BJ (cell line): ENCODE data around the gene LRBA. TPM values are rescaled to one million over a fixed set of nuclear protein-coding genes. Genes with fewer than 3 reads are reported as not detected.

ENCODE experiments used
- CTCF ChIA-PET: fragments of 350-600 bp; formaldehyde crosslinking; extraction: SDS; loops from one replicate; lab custom pipeline; 2021; ENCODE audit warnings: antibody characterized with exemption, inconsistent platforms; lab: Yijun Ruan, JAX
- POLR2A ChIA-PET: fragments of 300-600 bp; sonication (Branson Sonifier 250); formaldehyde crosslinking; extraction: SDS; loops from one replicate; lab custom pipeline; 2021; ENCODE audit warnings: antibody characterized with exemption; lab: Charles Lee
- DNase-seq: peaks from one replicate; pipeline ENCODE4 v3.0.0-alpha.2; 2011; ENCODE audit warnings: low read depth
- H3K27me3 ChIP-seq: 2 replicates; pipeline ENCODE4 v1.6.0; 2011; ENCODE audit warnings: low read length; ENCODE audit not compliant: control insufficient read depth, insufficient read depth
- H3K36me3 ChIP-seq: 2 replicates; pipeline ENCODE4 v1.5.1; 2011; ENCODE audit warnings: low read length; ENCODE audit not compliant: control insufficient read depth, insufficient read depth
- H3K4me3 ChIP-seq: 2 replicates; pipeline ENCODE4 v1.5.1; 2011; ENCODE audit warnings: low read depth, mild to moderate bottlenecking, control low read depth, low read length
- CTCF ChIP-seq: IDR thresholded peaks from 2 replicates; pipeline ENCODE4 v1.5.1; 2011; ENCODE audit warnings: low read depth, mild to moderate bottlenecking, control low read depth, inconsistent platforms, low read length, moderate library complexity; ENCODE audit not compliant: insufficient read depth
- polyA plus RNA-seq: library from polyadenylated mRNA; depleted of rRNA; stranded (reverse); fragments of >200 nt; gene quantifications from 2 replicates; pipeline ENCODE4 v1.2.3, GENCODE V29; 2011

The LRBA gene
- polyA plus RNA-seq, 1 experiment: 8.2 TPM

GRCh38 chr4:150939530-150939929 lies 75.6 kb downstream of the LRBA start:
- no peak for TF ChIP-seq CTCF
- Histone ChIP-seq H3K27me3 (no peaks in the 10 kb centered on the region), H3K4me3 (no peak overlapping the region), H3K36me3 (no peaks in the 10 kb centered on the region)
- ChIA-PET POLR2A (no interaction called here), CTCF (no interaction called here)
- no peak for DNase-seq

- Histone ChIP-seq H3K27me3 (no peaks in the 10 kb centered on the region), H3K36me3 (no peaks in the 10 kb centered on the region), H3K4me3 (no peak overlapping the region)
- ChIA-PET CTCF (no interaction called here), POLR2A (no interaction called here)
- TF ChIP-seq CTCF: no peak
- no peak for DNase-seq
Observed at GRCh38 chr4:150938873-150939499, 76.1 kb downstream of the LRBA start.

- CTCF ChIA-PET: interaction anchor here (1.3 kb wide), 1 partner anchor 27 kb away, joined by 3 read pairs; no protein-coding TSS in a partner anchor
- Histone ChIP-seq H3K27me3 (no peaks in the 10 kb centered on the region), H3K36me3 (no peaks in the 10 kb centered on the region), H3K4me3 (no peak overlapping the region)
- no peak for DNase-seq
- no peak for TF ChIP-seq CTCF
- POLR2A ChIA-PET: no interaction called here
Observed at GRCh38 chr4:150938417-150938816, 76.7 kb downstream of the LRBA start.

GRCh38 chr4:150934022-150934421 lies 81.1 kb downstream of the LRBA start:
- Histone ChIP-seq H3K36me3 (no peaks in the 10 kb centered on the region), H3K4me3 (no peak overlapping the region), H3K27me3 (no peaks in the 10 kb centered on the region)
- TF ChIP-seq CTCF: no peak
- no peak for DNase-seq
- ChIA-PET POLR2A (no interaction called here), CTCF (interaction anchor here (1.2 kb wide), 1 partner anchor 27 kb away, joined by 4 read pairs; no protein-coding TSS in a partner anchor)

GRCh38 chr4:150931796-150932195 lies 83.3 kb downstream of the LRBA start:
- H3K4me3 ChIP-seq: no peak overlapping the region
- H3K27me3 ChIP-seq: no peaks in the 10 kb centered on the region
- TF ChIP-seq CTCF: no peak
- POLR2A ChIA-PET: no interaction called here
- DNase-seq: no peak
- no peaks in the 10 kb centered on the region for H3K36me3 ChIP-seq
- CTCF ChIA-PET: no interaction called here
